OCI-LY3 (cell line): ENCODE measurements around the gene MC2R.

Experiments
- H2AFZ ChIP-seq: fragments of 200-600, 300-600 bp; shearing (Covaris generic); 2 replicates; pipeline ENCODE4 v1.6.0; 2014; ENCODE audit warnings: antibody characterized with exemption, low read depth, low read length
- H3K27ac ChIP-seq: fragments of 200-600, 300-600 bp; sonication (generic); 2 replicates; pipeline ENCODE4 v1.5.1; 2014; ENCODE audit warnings: mild to moderate bottlenecking, low read length, moderate library complexity, mixed read lengths
- H3K27me3 ChIP-seq: fragments of 200-600, 300-600 bp; sonication (generic); 2 replicates; pipeline ENCODE4 v1.6.1; 2014; ENCODE audit warnings: low read depth, low read length, mixed read lengths
- H3K36me3 ChIP-seq: fragments of 200-600, 300-600 bp; sonication (generic); replicated peaks from 2 replicates; pipeline ENCODE3; 2014; ENCODE audit warnings: low read depth, low read length, mixed read lengths
- H3K4me1 ChIP-seq: fragments of 300-600, 200-600 bp; sonication (generic); 2 replicates; pipeline ENCODE4 v1.6.1; 2014; ENCODE audit warnings: low read length, mixed read lengths
- H3K4me2 ChIP-seq: fragments of 200-600, 300-600 bp; sonication (generic); 2 replicates; pipeline ENCODE4 v1.6.1; 2014; ENCODE audit warnings: low read length, mixed read lengths
- H3K4me3 ChIP-seq: fragments of 300-600, 200-600 bp; sonication (generic); 2 replicates; pipeline ENCODE4 v1.5.1; 2014; ENCODE audit warnings: antibody characterized with exemption, mild to moderate bottlenecking, low read length, moderate library complexity
- H3K79me2 ChIP-seq: fragments of 300-600, 200-600 bp; shearing (Covaris generic); 2 replicates; pipeline ENCODE4 v1.6.1; 2014; ENCODE audit warnings: mild to moderate bottlenecking, low read length, mixed read lengths
- H3K9ac ChIP-seq: fragments of 300-600, 200-600 bp; shearing (Covaris generic); 2 replicates; pipeline ENCODE4 v1.6.0; 2014; ENCODE audit warnings: mild to moderate bottlenecking, low read length, moderate library complexity
- H3K9me3 ChIP-seq: fragments of 200-600, 300-600 bp; shearing (Covaris generic); 2 replicates; pipeline ENCODE4 v1.6.1; 2014; ENCODE audit warnings: low read length, mixed read lengths; ENCODE audit not compliant: insufficient read depth
- H4K20me1 ChIP-seq: fragments of 200-600, 300-600 bp; sonication (generic); 2 replicates; pipeline ENCODE4 v1.6.1; 2016; ENCODE audit warnings: low read length, mixed read lengths; ENCODE audit not compliant: insufficient read depth
- CTCF ChIP-seq: fragments of 200-600, 300-600 bp; sonication (generic); IDR thresholded peaks from 2 replicates; pipeline ENCODE4 v1.5.1; 2014; ENCODE audit warnings: antibody characterized with exemption, low read length, low read depth
- EZH2phosphoT487 ChIP-seq: fragments of 200-600 bp; shearing (Covaris generic); IDR thresholded peaks from 2 replicates; pipeline ENCODE4 v1.6.1; 2018; ENCODE audit warnings: antibody characterized with exemption, mixed run types, low read depth

MC2R gene

GRCh38 chr18:13912601-13913000 is 2.7 kb downstream of the MC2R start:
- H3K36me3 ChIP-seq = no peaks in the 10 kb centered on the region
- no peak overlapping the region for H3K4me3 ChIP-seq
- no peaks in the 10 kb centered on the region for H3K4me1 ChIP-seq
- no peaks in the 10 kb centered on the region for H4K20me1 ChIP-seq
- H3K9ac ChIP-seq = no peak overlapping the region
- H3K4me2 ChIP-seq = no peak overlapping the region
- H3K27me3 ChIP-seq = no peaks in the 10 kb centered on the region
- H3K9me3 ChIP-seq = no peaks in the 10 kb centered on the region
- H3K79me2 ChIP-seq = no peaks in the 10 kb centered on the region
- no peak for TF ChIP-seq EZH2phosphoT487
- no peak for TF ChIP-seq CTCF
- H3K27ac ChIP-seq = no peak overlapping the region
- no peak overlapping the region for H2AFZ ChIP-seq

GRCh38 chr18:13910986-13911385 is 4.3 kb downstream of the MC2R start:
- H3K27me3 ChIP-seq = no peaks in the 10 kb centered on the region
- H3K4me1 ChIP-seq = no peaks in the 10 kb centered on the region
- TF ChIP-seq EZH2phosphoT487 (no peak), CTCF (no peak)
- no peak overlapping the region for H3K27ac ChIP-seq
- H3K4me2 ChIP-seq = no peak overlapping the region
- H2AFZ ChIP-seq = no peak overlapping the region
- no peak overlapping the region for H3K9ac ChIP-seq
- H3K79me2 ChIP-seq = no peaks in the 10 kb centered on the region
- no peak overlapping the region for H3K4me3 ChIP-seq
- H4K20me1 ChIP-seq = no peaks in the 10 kb centered on the region
- no peaks in the 10 kb centered on the region for H3K9me3 ChIP-seq
- H3K36me3 ChIP-seq = no peaks in the 10 kb centered on the region

- H3K27me3 ChIP-seq = no peaks in the 10 kb centered on the region
- no peaks in the 10 kb centered on the region for H3K79me2 ChIP-seq
- no peak overlapping the region for H3K4me3 ChIP-seq
- no peaks in the 10 kb centered on the region for H3K36me3 ChIP-seq
- H3K4me2 ChIP-seq = no peak overlapping the region
- no peaks in the 10 kb centered on the region for H4K20me1 ChIP-seq
- no peaks in the 10 kb centered on the region for H3K4me1 ChIP-seq
- no peak overlapping the region for H3K9ac ChIP-seq
- no peak overlapping the region for H2AFZ ChIP-seq
- no peak for TF ChIP-seq CTCF
- no peak for TF ChIP-seq EZH2phosphoT487
- H3K9me3 ChIP-seq = no peaks in the 10 kb centered on the region
- no peak overlapping the region for H3K27ac ChIP-seq
These were observed 4.8 kb downstream of the MC2R start for GRCh38 chr18:13910501-13910900.

GRCh38 chr18:13909141-13909940 is 6.0 kb downstream of the MC2R start:
- Histone ChIP-seq H3K27me3 (no peaks in the 10 kb centered on the region), H3K79me2 (no peaks in the 10 kb centered on the region)

More at GRCh38 chr18:13909141-13909940, 6.0 kb downstream of the MC2R start:
- H4K20me1 ChIP-seq = no peaks in the 10 kb centered on the region
- no peaks in the 10 kb centered on the region for H3K9me3 ChIP-seq
- no peak overlapping the region for H3K9ac ChIP-seq
- H3K36me3 ChIP-seq = no peaks in the 10 kb centered on the region
- TF ChIP-seq EZH2phosphoT487 = no peak
- TF ChIP-seq CTCF = no peak; the same call in 1 of the 2 replicates
- H3K4me3 ChIP-seq = no peak overlapping the region
- no peaks in the 10 kb centered on the region for H3K4me1 ChIP-seq
- H3K27ac ChIP-seq = no peak overlapping the region
- no peak overlapping the region for H3K4me2 ChIP-seq
- H2AFZ ChIP-seq = no peak overlapping the region
